ENCODE data around the gene ZNF516.

The ZNF516 gene

GRCh38 chr18:76395609-76396008 lies 99.4 kb downstream of the ZNF516 start:
- Histone ChIP-seq H3F3A (ENCODE audit: insufficient read depth, low read length) (no peaks in the 10 kb centered on the region), H3K27ac (ENCODE audit: low read depth, low read length, poor library complexity, severe bottlenecking) (no peak overlapping the region), H3K4me3 (ENCODE audit: low read depth, low read length, poor library complexity, severe bottlenecking) (no peak overlapping the region), H3K4me1 (ENCODE audit: insufficient read depth, low read length, severe bottlenecking) (no peaks in the 10 kb centered on the region), H3K36me3 (ENCODE audit: insufficient read depth, low read length) (no peaks in the 10 kb centered on the region), H3K79me2 (ENCODE audit: insufficient read depth, low read length) (no peaks in the 10 kb centered on the region), H3K9ac (ENCODE audit: low read length) (no peak overlapping the region), H3K4me2 (ENCODE audit: low read length) (no peak overlapping the region), H3K9me2 (ENCODE audit: low read depth, low read length) (no peaks in the 10 kb centered on the region), H3K9me3 (ENCODE audit: low read length) (no peaks in the 10 kb centered on the region), H2AFZ (ENCODE audit: low read length) (no peak overlapping the region), H4K20me1 (ENCODE audit: insufficient read depth, low read length) (no peaks in the 10 kb centered on the region), H3K27me3 (ENCODE audit: insufficient read depth, low read length) (no peaks in the 10 kb centered on the region)
- TF ChIP-seq EZH2 (IDR thresholded peaks at IDR 0.05; ENCODE audit: borderline replicate concordance, low read length) (no peak), CTCF (IDR thresholded peaks at IDR 0.05; ENCODE audit: low read length) (no peak)

GRCh38 chr18:76394780-76395476 lies 100.1 kb downstream of the ZNF516 start:
- no peak for TF ChIP-seq CTCF (IDR thresholded peaks at IDR 0.05; ENCODE audit: low read length)
- TF ChIP-seq EZH2 (IDR thresholded peaks at IDR 0.05; ENCODE audit: borderline replicate concordance, low read length) = no peak
- Histone ChIP-seq H3K36me3 (ENCODE audit: insufficient read depth, low read length) (no peaks in the 10 kb centered on the region), H3K9me3 (ENCODE audit: low read length) (no peaks in the 10 kb centered on the region), H3K4me1 (ENCODE audit: insufficient read depth, low read length, severe bottlenecking) (no peaks in the 10 kb centered on the region), H3K79me2 (ENCODE audit: insufficient read depth, low read length) (no peaks in the 10 kb centered on the region), H3K9ac (ENCODE audit: low read length) (no peak overlapping the region), H3K27ac (ENCODE audit: low read depth, low read length, poor library complexity, severe bottlenecking) (no peak overlapping the region), H3K4me2 (ENCODE audit: low read length) (no peak overlapping the region), H3K27me3 (ENCODE audit: insufficient read depth, low read length) (no peaks in the 10 kb centered on the region), H3F3A (ENCODE audit: insufficient read depth, low read length) (no peaks in the 10 kb centered on the region), H3K4me3 (ENCODE audit: low read depth, low read length, poor library complexity, severe bottlenecking) (no peak overlapping the region), H4K20me1 (ENCODE audit: insufficient read depth, low read length) (no peaks in the 10 kb centered on the region), H2AFZ (ENCODE audit: low read length) (no peak overlapping the region), H3K9me2 (ENCODE audit: low read depth, low read length) (no peaks in the 10 kb centered on the region)

GRCh38 chr18:76392349-76392748 lies 102.7 kb downstream of the ZNF516 start:
- Histone ChIP-seq H3K4me1 (ENCODE audit: insufficient read depth, low read length, severe bottlenecking) (no peaks in the 10 kb centered on the region), H3K79me2 (ENCODE audit: insufficient read depth, low read length) (no peaks in the 10 kb centered on the region), H3K9me3 (ENCODE audit: low read length) (no peaks in the 10 kb centered on the region), H3F3A (ENCODE audit: insufficient read depth, low read length) (no peaks in the 10 kb centered on the region), H3K4me3 (ENCODE audit: low read depth, low read length, poor library complexity, severe bottlenecking) (no peak overlapping the region), H3K9me2 (ENCODE audit: low read depth, low read length) (no peaks in the 10 kb centered on the region), H3K9ac (ENCODE audit: low read length) (no peak overlapping the region), H2AFZ (ENCODE audit: low read length) (no peak overlapping the region), H4K20me1 (ENCODE audit: insufficient read depth, low read length) (no peaks in the 10 kb centered on the region), H3K27ac (ENCODE audit: low read depth, low read length, poor library complexity, severe bottlenecking) (no peak overlapping the region), H3K27me3 (ENCODE audit: insufficient read depth, low read length) (no peaks in the 10 kb centered on the region), H3K36me3 (ENCODE audit: insufficient read depth, low read length) (no peaks in the 10 kb centered on the region), H3K4me2 (ENCODE audit: low read length) (no peak overlapping the region)
- TF ChIP-seq CTCF (IDR thresholded peaks at IDR 0.05; ENCODE audit: low read length) (no peak), EZH2 (IDR thresholded peaks at IDR 0.05; ENCODE audit: borderline replicate concordance, low read length) (no peak)

Measured in OCI-LY1 (cell line).